Left colon (tissue), 2 donors: ENCODE measurements around the gene SARDH. TPM values are rescaled to one million over a fixed set of nuclear protein-coding genes. Genes with fewer than 3 reads are reported as not detected.
A peak's percentile ranks its signal among the peaks of the same experiment; 100 is the strongest.

Source experiments
- ATAC-seq: fragments of 200-7000 bp; cut with Tn5 transposase; one replicate; pipeline ENCODE4 v1.9.1; 2020; ENCODE audit warnings: mild to moderate bottlenecking, moderate library complexity
- DNase-seq, 2 donors: peaks; one replicate each; pipeline ENCODE4 v3.0.0-alpha.2; 2020
- intact Hi-C, 2 donors: fragments of 100-400 bp; cut with DNase I in 1 of 2; cut with micrococcal nuclease in 1 of 2; formaldehyde crosslinking; loops; one replicate each; pipeline versions ENCODE4 v1.11.2 to v1.14.0; 2022; cut with DNase I, micrococcal nuclease
- total RNA-seq, 2 donors: library from RNA; stranded (reverse); fragmentation: NEBNext Ultra II Directional; extraction: Animal tissue kit (Norgen Biotek cat#: 25700); gene quantifications; one replicate each; pipeline ENCODE4 v1.2.1, GENCODE V29; 2021
- donor health status: DM: no; HTN: no; CAD: no.
- donor health status: DM: yes; HTN: yes; CAD: no.

Gene SARDH
- total RNA-seq, 2 donors from 2014 or later, result 0.40 to 0.92 TPM

- ATAC-seq, result peak; percentile 87
- peak; percentile 31 to 68 for DNase-seq
- intact Hi-C loops, result loop anchor here in 1 of 2 donors (5.0 kb wide), 1 partner anchor 194 kb away; the partner anchor contains the start of gene ADAMTSL2
Observed at GRCh38 chr9:133726401-133727276, 11.5 kb downstream of the SARDH start.

- no peak for ATAC-seq
- intact Hi-C loops, result loop anchor here in 1 of 2 donors (5.0 kb wide), 1 partner anchor 194 kb away; the partner anchor contains the start of gene ADAMTSL2
- DNase-seq, result no peak
Observed at GRCh38 chr9:133725886-133726285, 12.3 kb downstream of the SARDH start.

DNA sequence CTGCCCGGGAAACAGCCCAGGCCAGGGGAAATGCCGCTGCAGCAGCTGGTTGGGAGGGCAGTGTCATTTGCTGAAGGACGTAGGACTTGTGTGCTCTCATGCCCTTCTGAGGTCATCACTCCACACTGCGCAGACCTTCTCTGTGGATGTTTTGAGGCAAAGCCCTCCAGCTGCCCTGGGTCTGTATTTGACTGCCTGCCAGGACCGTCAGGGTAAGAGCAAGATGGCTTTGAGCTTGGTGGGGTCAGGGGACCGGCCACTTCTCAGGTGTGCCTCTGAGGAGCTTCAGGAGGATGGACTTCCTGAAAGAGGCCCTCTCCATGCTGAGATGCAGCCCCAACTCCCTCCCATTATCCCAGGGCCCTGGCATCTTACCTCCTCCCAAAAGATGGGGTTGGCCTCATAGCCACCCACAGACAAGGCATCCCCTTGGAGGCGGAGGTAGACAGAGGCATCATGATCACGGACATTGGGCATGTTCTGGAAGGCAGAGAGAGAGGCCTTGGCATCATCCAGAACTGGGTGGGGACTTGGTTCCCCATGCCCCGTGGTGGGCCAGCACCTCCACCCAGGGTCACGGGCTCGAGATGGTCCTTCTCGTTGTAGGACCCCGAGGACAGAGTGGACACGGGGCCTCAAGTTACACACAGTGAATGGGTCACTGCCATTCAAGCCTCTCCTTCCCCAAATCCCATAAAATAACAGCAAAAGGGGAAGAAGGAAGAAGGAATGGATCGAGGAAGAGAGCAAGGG is 19.4 kb downstream of the SARDH start:
- no peak for DNase-seq
- intact Hi-C loops, result no loop called here

GRCh38 chr9:133717113-133718031 is 20.8 kb downstream of the SARDH start:
- intact Hi-C loops, result no loop called here
- no peak for DNase-seq
- ATAC-seq, result no peak

More for the DNA sequence above, 19.4 kb downstream of the SARDH start:
- ATAC-seq, result no peak

DNA sequence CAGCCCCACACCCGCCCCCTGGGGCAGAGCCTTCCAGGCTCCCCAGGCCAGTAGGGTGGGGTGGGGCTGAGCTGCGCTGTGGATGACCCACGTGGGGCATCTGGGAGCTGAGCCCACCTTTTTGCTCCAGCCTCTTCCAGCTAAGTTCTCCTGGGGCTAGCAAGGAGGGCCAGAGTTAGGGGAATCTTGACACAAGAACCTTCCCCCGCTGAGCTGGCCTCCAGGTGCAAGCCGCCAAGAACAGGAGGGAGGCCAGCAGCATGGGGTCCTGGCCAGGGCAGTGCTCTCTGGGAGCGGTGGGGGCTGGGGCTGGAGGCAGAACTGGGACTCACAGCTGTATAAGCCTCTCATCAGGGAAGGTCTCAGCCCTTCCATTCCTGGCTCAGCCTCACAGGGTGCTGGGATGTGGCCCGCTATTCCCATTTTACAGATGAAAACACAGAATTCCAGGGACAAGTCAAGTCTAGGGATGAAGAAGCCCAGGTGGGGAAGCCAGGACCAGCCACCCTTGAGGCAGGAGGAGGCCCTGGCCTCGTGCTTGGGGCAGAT is 21.5 kb downstream of the SARDH start:
- ATAC-seq (no peak), DNase-seq (peak in 1 of 2 donors; percentile 23)
- intact Hi-C loops, result no loop called here

DNA sequence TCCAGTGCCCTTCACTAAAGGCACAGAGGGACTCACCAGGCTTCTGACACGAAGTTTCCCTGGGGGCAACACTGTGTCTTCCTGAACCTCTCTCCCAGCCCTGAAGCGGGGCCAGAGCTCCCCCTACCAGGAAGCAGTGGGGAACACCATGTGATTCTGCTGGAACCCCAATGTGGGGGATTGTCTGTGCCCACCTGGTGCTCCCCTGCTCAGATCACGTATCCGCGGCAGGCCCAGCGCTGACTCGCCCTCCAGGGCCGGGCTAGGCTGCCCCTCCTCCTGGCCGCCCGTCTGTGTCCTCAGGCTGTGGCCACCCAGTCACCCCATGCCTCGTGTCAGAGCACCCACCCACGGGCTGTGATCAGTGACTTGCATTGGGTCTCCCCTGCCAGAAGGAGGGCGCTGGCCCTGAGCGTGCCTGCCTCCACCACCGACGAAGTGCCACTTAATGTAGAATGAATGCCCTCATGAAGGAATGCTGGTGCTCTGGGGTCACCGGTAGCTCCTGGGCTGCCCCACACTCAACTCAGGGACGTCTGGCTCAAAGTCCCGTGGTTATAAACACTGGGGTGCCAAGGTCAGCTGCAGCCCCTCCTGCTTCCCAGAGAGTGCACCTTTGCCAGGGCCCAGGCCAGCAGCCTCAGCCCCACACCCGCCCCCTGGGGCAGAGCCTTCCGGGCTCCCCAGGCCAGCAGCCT is 22.1 kb downstream of the SARDH start:
- intact Hi-C loops, result no loop called here
- DNase-seq, result peak in 1 of 2 donors; percentile 23
- ATAC-seq, result no peak

DNA sequence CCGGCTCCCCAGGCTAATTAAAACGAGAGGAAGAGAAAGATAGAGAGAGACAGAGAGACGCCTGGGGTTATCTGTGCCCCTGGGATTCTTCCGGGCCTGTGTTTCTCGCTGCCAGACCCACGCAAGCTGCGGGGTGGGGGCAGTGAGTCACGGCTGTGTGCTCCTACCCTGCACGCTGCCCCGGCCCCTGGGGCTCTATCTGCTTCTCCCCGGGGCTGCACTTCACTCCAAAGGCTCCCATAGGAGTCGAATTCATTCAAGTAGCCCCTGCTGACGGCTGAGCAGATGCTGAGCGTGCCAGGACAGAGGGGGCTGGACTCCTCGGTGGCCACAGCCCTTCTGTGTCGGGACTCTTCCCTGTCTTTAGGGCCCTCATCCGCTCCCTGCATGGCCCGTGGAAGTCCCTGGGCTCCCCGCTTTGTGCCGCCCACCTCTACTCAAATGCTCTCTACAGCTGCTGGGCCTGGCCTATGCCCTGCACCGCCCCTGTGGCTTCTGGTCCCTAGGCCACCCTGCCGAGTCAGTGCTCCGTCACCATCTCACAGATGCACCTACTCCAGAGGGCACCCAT is 22.8 kb downstream of the SARDH start:
- intact Hi-C loops, result no loop called here
- ATAC-seq (no peak), DNase-seq (peak in 1 of 2 donors; percentile 15)

DNA sequence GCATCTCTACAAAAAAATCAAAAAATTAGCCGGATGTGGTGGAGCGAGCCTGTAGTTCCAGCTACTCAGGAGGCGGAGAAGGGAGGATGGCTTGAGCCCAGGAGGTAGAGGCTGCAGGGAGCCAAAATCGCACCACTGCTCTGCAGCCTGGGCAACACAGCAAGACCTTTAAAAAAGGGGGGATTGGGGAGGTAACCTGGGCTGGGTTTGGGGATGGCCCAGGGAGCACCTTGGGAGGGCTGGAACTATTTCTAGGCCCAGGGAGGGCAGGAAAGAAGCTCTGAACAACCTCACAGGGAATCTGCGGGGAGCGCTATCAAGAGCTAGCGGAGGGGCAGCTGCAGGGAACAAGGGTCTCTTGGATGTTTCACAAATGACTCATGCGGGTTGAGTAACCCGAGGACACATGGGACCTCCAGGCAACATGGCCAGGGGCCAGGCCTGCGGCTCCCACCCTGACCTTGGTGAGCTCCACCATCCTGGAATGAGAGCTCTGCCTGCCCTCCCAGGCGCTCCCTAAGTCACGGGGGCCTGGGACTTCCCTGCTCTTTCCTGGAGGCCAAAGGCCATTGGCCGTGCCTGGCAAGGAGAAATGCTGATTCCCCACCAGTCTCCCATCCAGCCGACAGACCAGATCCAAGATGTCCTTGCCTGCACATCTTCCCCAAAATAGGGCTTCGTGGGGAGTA is 23.4 kb downstream of the SARDH start:
- DNase-seq, result peak in 1 of 2 donors; percentile 21
- ATAC-seq, result no peak

GRCh38 chr9:133713960-133714495 is 24.1 kb downstream of the SARDH start:
- no peak for ATAC-seq
- DNase-seq, result peak in 1 of 2 donors; percentile 21
- intact Hi-C loops, result no loop called here

More for the DNA sequence above, 23.4 kb downstream of the SARDH start:
- intact Hi-C loops, result no loop called here

DNA sequence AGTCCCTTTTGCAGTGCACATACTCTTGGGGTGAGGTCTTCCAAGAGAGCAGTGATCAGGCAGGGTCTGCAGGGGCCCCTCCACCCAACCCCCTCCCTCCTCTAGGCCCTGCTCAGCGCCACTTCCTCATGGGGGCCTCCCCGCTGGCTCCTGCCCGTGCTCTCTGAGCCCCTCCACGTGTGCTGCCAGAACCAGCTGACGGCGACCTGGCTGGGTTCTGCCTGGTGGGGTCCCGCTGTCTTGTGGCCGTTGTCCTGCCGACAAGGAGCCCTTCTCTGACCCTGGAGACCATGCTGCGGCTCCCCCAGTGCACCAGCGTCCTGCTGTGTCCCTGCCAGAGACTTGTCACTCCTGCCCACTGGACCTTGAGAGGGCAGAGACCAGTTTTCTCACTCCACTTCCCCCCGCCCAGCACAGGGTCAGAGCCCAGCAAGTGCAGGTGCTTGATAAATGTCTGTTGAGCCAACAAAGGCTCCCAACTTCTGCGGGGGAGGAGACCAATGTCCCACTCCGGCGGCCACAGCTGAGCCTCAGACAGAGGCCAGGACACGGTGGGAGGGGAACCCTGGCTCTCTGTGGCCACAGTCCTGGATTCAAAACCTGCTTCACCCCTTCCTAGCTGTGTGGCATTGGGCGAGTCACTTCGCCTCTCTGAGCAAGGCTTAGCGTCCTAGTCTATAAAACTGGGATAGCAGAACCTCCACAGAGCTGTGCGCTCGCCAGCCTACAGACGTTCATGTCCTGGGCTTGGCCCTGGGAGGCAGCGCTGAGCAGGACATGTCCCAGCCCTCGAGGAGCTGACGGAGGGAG is 24.8 kb downstream of the SARDH start:
- intact Hi-C loops, result no loop called here
- peak in 1 of 2 donors; percentile 10 for DNase-seq
- ATAC-seq, result no peak

GRCh38 chr9:133712221-133713100 is 25.7 kb downstream of the SARDH start:
- ATAC-seq (no peak), DNase-seq (peak in 1 of 2 donors; percentile 8)
- intact Hi-C loops, result no loop called here

DNA sequence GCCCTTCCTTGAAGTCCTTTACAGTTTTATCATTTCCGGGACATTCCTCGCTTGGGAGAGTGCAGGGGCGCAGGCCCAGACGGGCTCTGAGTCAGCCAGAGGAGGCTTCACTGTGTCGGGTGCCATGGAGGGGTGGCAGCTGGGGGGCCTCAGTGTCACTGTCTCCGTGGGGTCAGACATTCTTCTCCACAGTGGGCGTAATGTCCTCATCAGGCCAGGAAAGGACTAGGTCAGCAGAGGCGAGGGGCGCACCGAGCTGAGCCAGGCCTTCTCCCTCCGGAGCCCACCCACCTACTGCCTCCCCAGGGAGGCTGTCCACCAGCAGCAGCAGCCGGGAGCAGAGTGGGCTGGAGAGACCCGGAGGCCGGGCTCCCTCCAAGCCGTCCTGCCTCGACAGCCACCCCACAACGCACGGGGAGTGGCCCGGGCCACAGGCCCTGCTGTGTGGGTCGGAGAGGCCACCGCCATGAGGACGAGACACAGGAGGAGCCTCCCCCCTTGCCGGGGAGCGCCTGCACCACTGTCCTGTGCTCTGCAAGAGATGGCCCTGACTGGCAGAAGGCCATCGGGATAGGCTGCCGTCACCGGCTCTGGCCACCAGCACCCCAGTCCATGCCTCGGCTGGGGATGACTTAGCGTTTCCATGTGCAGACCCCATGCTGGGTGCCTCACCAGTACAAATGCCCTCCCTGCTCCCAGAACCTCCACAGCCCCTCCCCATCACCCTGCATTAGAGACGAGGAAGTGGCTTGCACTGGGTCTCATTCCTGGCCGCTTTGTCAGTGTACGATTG is 26.5 kb downstream of the SARDH start:
- peak in 1 of 2 donors; percentile 12 for DNase-seq
- no peak for ATAC-seq
- intact Hi-C loops, result no loop called here

GRCh38 chr9:133710661-133711427 is 27.3 kb downstream of the SARDH start:
- DNase-seq (no peak), ATAC-seq (no peak)
- intact Hi-C loops, result no loop called here
